Kidney (tissue), 14 donors: Measurements from ENCODE around the gene PPA2. TPM values are rescaled to one million over a fixed set of nuclear protein-coding genes. Genes with fewer than 3 reads are reported as not detected.

ENCODE experiments used
- DNase-seq, 5 donors: peaks; one replicate each; pipeline ENCODE4 v3.0.0-alpha.2; 2013 to 2020
- FAIRE-seq: peaks from 2 replicates; lab custom pipeline; 2012; peaks lifted over from hg19 to GRCh38; lab: Jason Lieb, UNC
- H3K27ac ChIP-seq, 2 donors: one replicate each; pipeline ENCODE4 v1.7.0; 2013; ENCODE audit warnings: low read depth in 2 of 2, low read length in 2 of 2, inconsistent platforms in 1 of 2
- H3K27me3 ChIP-seq: one replicate; pipeline ENCODE4 v1.7.1; 2013; ENCODE audit warnings: low read length, inconsistent platforms; ENCODE audit not compliant: control insufficient read depth, insufficient read depth
- H3K36me3 ChIP-seq, 3 donors: one replicate each; pipeline versions ENCODE4 v1.7.0 to v1.7.1; 2013; ENCODE audit warnings: low read length in 3 of 3, control low read depth in 1 of 3, inconsistent platforms in 1 of 3; ENCODE audit not compliant: insufficient read depth in 3 of 3, control insufficient read depth in 2 of 3
- H3K4me1 ChIP-seq, 3 donors: one replicate each; pipeline versions ENCODE4 v1.7.0 to v1.7.1; 2013; ENCODE audit warnings: low read length in 3 of 3, inconsistent platforms in 1 of 3, low read depth in 1 of 3; ENCODE audit not compliant: control insufficient read depth in 2 of 3, insufficient read depth in 2 of 3
- H3K4me3 ChIP-seq, 3 donors: one replicate each; pipeline versions ENCODE4 v1.7.0 to v1.8.1; 2013; ENCODE audit warnings: low read length in 3 of 3, control low read depth in 1 of 3, inconsistent platforms in 1 of 3
- H3K9ac ChIP-seq, 3 donors: one replicate each; pipeline versions ENCODE4 v1.7.0 to v1.7.1; 2013; ENCODE audit warnings: low read length in 3 of 3, control low read depth in 1 of 3, inconsistent platforms in 1 of 3
- H3K9me3 ChIP-seq, 3 donors: one replicate each; pipeline versions ENCODE4 v1.7.0 to v1.7.1; 2013; ENCODE audit warnings: low read length in 3 of 3, control low read depth in 1 of 3, inconsistent platforms in 1 of 3; ENCODE audit not compliant: control insufficient read depth in 2 of 3, insufficient read depth in 1 of 3
- intact Hi-C: fragments of 100-400 bp; cut with DNase I; formaldehyde crosslinking; loops from one replicate; pipeline ENCODE4 v1.11.1; 2022
- polyA plus RNA-seq: library from polyadenylated mRNA; stranded (reverse); fragments of 350-450 nt; fragmentation: Illumina TruSeq; extraction: RNeasy Lipid Tissue Mini Kit (QIAGEN cat#74804); gene quantifications from one replicate; pipeline ENCODE4 v1.2.3, GENCODE V29; 2014; ENCODE audit warnings: low read depth, low replicate concordance; ENCODE audit not compliant: insufficient read depth
- total RNA-seq: library from RNA; stranded (reverse); fragmentation: NEBNext Ultra II Directional; extraction: Animal tissue kit (Norgen Biotek cat#: 25700); gene quantifications from one replicate; pipeline ENCODE4 v1.2.1, GENCODE V29; 2021
- TF ChIP-seq, protein P1 (sequence below): IDR thresholded peaks from 3 replicates; pipeline ENCODE4 v1.5.1; 2012; ENCODE audit warnings: mild to moderate bottlenecking, moderate library complexity, borderline replicate concordance; ENCODE audit not compliant: insufficient read depth; ENCODE audit errors: extremely low read depth
- donor health status: control.
- donor health status: control.
- donor health status: control.
- donor health status: control.
- donor health status: control.
- donor health status: DM: yes; HTN: yes; CAD: no.
- donor health status: Normal renal cell carcinoma (clear cell type).

PPA2 gene
- total and polyA plus RNA-seq, 2 donors from 2014 or later = 84.9 to 193 TPM

DNA sequence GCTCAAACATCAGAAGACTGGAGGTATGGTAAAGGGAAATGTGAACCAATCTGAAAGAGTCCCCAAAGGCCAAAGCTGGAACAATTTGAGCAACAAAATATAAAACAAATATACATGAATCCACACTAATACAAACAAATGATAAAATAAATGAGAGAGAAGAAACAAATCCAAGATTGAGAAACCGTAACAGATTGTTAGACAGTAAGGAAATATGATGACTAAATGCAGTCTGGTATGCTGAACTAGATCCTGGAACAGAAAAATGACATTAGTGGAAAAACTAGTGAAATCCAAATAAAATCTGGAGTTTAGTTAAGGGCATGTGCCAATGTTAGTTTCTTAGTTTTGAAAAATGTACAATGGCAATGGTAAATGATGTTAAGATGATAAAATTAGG lies 15.9 kb downstream of the PPA2 start:
- no peak overlapping the region for H3K4me3 ChIP-seq
- H3K4me1 ChIP-seq = no peaks in the 10 kb centered on the region
- FAIRE-seq (no peak), DNase-seq (no peak)
- no peaks in the 10 kb centered on the region for H3K9me3 ChIP-seq
- peaks cover 0 to 2% (median 0%) of the 10 kb centered on the region in 3 donors for H3K36me3 ChIP-seq
- TF ChIP-seq, protein P1, sequence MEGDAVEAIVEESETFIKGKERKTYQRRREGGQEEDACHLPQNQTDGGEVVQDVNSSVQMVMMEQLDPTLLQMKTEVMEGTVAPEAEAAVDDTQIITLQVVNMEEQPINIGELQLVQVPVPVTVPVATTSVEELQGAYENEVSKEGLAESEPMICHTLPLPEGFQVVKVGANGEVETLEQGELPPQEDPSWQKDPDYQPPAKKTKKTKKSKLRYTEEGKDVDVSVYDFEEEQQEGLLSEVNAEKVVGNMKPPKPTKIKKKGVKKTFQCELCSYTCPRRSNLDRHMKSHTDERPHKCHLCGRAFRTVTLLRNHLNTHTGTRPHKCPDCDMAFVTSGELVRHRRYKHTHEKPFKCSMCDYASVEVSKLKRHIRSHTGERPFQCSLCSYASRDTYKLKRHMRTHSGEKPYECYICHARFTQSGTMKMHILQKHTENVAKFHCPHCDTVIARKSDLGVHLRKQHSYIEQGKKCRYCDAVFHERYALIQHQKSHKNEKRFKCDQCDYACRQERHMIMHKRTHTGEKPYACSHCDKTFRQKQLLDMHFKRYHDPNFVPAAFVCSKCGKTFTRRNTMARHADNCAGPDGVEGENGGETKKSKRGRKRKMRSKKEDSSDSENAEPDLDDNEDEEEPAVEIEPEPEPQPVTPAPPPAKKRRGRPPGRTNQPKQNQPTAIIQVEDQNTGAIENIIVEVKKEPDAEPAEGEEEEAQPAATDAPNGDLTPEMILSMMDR = no peak
- H3K9ac ChIP-seq = no peak overlapping the region
- intact Hi-C loops = no loop called here
- H3K27me3 ChIP-seq = no peaks in the 10 kb centered on the region
- H3K27ac ChIP-seq = no peak overlapping the region

DNA sequence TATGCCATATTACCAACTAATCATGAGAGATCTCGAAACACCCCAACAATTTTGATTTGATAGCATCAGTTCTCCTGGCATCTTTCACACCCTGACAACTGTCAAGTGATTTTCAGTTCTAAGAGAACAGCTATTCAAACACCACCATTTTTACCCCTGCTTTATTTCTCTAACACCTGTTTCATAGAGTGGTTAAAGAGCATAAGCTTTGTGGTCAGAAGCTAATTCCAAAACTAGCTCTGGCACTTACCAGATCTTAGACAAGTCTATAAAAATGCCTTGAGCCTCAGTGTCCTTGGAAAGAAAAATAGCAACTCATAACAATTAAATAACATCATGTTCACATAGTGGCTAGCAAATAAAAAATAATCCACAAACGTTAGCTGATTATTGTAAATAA lies 17.9 kb downstream of the PPA2 start:
- FAIRE-seq = no peak
- TF ChIP-seq, protein P1 = no peak

DNA sequence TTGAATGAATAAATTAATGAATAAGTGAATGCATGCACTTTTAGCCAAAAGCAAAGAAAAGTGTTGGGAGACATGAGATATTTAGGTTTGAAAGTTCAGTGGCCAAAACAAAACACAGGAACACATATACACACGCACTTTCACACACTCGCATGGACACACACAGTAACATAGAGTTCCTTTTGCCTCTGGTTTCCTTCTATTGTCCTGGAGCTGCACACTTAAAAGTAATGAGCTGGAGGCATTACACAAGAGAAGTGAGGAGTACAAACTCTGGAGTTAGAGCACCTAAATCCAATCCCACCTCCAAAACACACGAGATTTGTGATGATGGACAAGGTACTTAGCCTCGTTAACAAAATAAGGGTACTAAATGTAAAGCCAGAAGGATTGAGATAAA lies 18.7 kb downstream of the PPA2 start:
- Histone ChIP-seq H3K27ac (no peak overlapping the region), H3K4me3 (no peak overlapping the region), H3K27me3 (no peaks in the 10 kb centered on the region), H3K4me1 (no peaks in the 10 kb centered on the region), H3K36me3 (peaks cover 0 to 2% (median 0%) of the 10 kb centered on the region in 3 donors), H3K9me3 (no peaks in the 10 kb centered on the region), H3K9ac (no peak overlapping the region)
- intact Hi-C loops = no loop called here
- DNase-seq (no peak), FAIRE-seq (no peak)
- TF ChIP-seq, protein P1 = no peak

More for the DNA sequence above, 17.9 kb downstream of the PPA2 start:
- H3K9me3 ChIP-seq = no peaks in the 10 kb centered on the region
- H3K36me3 ChIP-seq = peaks cover 0 to 2% (median 0%) of the 10 kb centered on the region in 3 donors
- H3K4me1 ChIP-seq = no peaks in the 10 kb centered on the region
- H3K9ac ChIP-seq = no peak overlapping the region
- H3K4me3 ChIP-seq = no peak overlapping the region
- intact Hi-C loops = no loop called here
- no peaks in the 10 kb centered on the region for H3K27me3 ChIP-seq
- DNase-seq = no peak
- H3K27ac ChIP-seq = no peak overlapping the region

DNA sequence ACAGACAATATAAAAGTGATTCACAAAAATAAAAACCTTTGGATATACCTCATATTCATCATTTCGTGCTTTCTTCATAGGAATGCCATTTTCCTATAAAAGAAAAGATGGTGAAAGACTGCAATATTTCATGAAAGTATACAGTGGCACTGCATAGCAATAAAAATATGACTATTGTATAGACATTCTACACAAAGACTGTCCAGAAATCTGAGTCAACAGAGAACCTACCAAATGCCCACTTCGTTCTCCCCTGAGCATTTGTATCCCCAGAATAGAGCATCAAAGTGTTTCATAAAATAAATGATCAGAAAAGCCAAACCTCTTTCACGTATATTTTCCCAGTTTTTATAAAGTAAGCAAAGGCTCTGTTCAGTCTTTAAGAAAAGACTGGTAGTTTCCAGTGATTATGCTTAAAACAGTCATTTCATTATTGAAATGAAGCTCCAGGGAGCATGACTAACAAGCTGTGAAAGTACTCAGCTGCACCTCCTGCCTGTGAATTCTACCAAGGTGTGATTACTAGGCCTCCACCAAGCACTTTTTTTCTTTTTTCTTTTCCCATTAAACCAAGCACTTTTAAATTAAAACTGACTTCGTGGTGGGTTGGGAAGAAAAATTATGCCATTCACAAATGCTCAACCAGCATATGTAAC lies 20.2 kb downstream of the PPA2 start:
- TF ChIP-seq, protein P1 = no peak
- H3K36me3 ChIP-seq = peaks cover 0 to 2% (median 0%) of the 10 kb centered on the region in 3 donors
- no peak overlapping the region for H3K27ac ChIP-seq
- no peak overlapping the region for H3K9ac ChIP-seq
- FAIRE-seq (no peak), DNase-seq (no peak)
- H3K9me3 ChIP-seq = no peaks in the 10 kb centered on the region
- no peaks in the 10 kb centered on the region for H3K27me3 ChIP-seq
- H3K4me1 ChIP-seq = no peaks in the 10 kb centered on the region
- intact Hi-C loops = no loop called here
- no peak overlapping the region for H3K4me3 ChIP-seq
